Breast epithelium (tissue), 3 donors: ENCODE data around the gene SERHL2.
"Not testable (repeated sequence)": the region's sequence is repeated elsewhere in the genome, so short reads cannot be mapped to it uniquely, and the experiment has no call there.

ENCODE experiments used
- POLR2A ChIP-seq: fragments of 450-650 bp; IDR thresholded peaks from one replicate; pipeline ENCODE4 v1.6.1; 2016; ENCODE audit warnings: antibody characterized with exemption, mild to moderate bottlenecking, moderate library complexity
- TF ChIP-seq, protein P1 (sequence below), 3 donors: fragments of 450-650 bp; IDR thresholded peaks; one replicate each; pipeline ENCODE4 v1.5.1; 2016 to 2017; ENCODE audit warnings: antibody characterized with exemption in 3 of 3, mild to moderate bottlenecking in 3 of 3, moderate library complexity in 3 of 3

DNA sequence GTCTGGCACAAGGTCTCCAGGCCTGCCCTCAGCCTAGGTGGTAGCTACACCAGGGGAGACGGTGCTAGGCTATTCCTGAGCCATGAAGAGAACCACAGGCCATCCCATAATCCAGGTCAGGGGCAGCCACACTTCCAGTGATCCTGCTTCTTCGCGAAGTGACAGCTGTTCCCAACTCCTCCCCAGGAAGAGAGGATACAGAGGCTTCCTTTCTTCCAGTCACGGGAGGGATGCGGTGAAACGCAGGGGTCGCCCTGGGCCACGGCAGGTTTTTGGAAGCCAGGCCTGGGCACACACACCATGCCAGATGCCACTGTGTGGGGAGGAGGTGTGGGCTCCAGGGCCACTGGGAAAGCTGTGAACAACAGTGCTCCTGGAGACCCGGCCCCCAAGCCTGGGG, 23.4 kb downstream of the SERHL2 start:
- TF ChIP-seq, protein P1, sequence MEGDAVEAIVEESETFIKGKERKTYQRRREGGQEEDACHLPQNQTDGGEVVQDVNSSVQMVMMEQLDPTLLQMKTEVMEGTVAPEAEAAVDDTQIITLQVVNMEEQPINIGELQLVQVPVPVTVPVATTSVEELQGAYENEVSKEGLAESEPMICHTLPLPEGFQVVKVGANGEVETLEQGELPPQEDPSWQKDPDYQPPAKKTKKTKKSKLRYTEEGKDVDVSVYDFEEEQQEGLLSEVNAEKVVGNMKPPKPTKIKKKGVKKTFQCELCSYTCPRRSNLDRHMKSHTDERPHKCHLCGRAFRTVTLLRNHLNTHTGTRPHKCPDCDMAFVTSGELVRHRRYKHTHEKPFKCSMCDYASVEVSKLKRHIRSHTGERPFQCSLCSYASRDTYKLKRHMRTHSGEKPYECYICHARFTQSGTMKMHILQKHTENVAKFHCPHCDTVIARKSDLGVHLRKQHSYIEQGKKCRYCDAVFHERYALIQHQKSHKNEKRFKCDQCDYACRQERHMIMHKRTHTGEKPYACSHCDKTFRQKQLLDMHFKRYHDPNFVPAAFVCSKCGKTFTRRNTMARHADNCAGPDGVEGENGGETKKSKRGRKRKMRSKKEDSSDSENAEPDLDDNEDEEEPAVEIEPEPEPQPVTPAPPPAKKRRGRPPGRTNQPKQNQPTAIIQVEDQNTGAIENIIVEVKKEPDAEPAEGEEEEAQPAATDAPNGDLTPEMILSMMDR (IDR thresholded peaks at IDR 0.05): not testable (repeated sequence)
- TF ChIP-seq POLR2A: not testable (repeated sequence)
